Gastroesophageal sphincter (tissue), 4 donors: ENCODE measurements around the gene NECTIN1. TPM values are rescaled to one million over a fixed set of nuclear protein-coding genes. Genes with fewer than 3 reads are reported as not detected.

Experiments
- ATAC-seq: fragments of 150-250 bp; one replicate; pipeline ENCODE4 v1.9.1; 2016; ENCODE audit warnings: mild to moderate bottlenecking, moderate library complexity
- H3K27ac ChIP-seq, 4 donors: fragments of 200-600 bp; sonication (generic) in 3 of 4; 1 replicate in 3 of 4; 2 replicates in 1 of 4; pipeline ENCODE4 v1.5.1; 2016 to 2019
- H3K27me3 ChIP-seq: fragments of 200-600 bp; sonication (generic); one replicate; pipeline ENCODE4 v1.5.1; 2019
- H3K36me3 ChIP-seq, 2 donors: fragments of 200-600 bp; sonication (generic); one replicate each; pipeline ENCODE4 v1.5.1; 2019; ENCODE audit warnings: control low read depth in 1 of 2
- H3K4me1 ChIP-seq, 3 donors: fragments of 200-600 bp; sonication (generic); 1 replicate in 2 of 3; 2 replicates in 1 of 3; pipeline ENCODE4 v1.5.1; 2016 to 2019; ENCODE audit warnings: control low read depth in 2 of 3
- H3K4me3 ChIP-seq, 2 donors: fragments of 200-600 bp; sonication (generic); one replicate each; pipeline ENCODE4 v1.5.1; 2019; ENCODE audit warnings: mild to moderate bottlenecking in 1 of 2, moderate library complexity in 1 of 2
- H3K9me3 ChIP-seq, 3 donors: fragments of 200-600 bp; sonication (generic); one replicate each; pipeline ENCODE4 v1.5.1; 2017 to 2019; ENCODE audit warnings: control low read depth in 2 of 3
- CTCF ChIP-seq, 4 experiments: fragments of 200-600 bp in 2 of 4; fragments of 450-650 bp in 2 of 4; sonication (generic) in 1 of 4; IDR thresholded peaks; one replicate each; pipeline ENCODE4 v1.5.1; 2017 to 2019; ENCODE audit warnings: antibody characterized with exemption in 4 of 4, mild to moderate bottlenecking in 2 of 4, moderate library complexity in 2 of 4
- EP300 ChIP-seq: sonication (generic); formaldehyde crosslinking; IDR thresholded peaks from one replicate; pipeline ENCODE4 v1.6.1; 2017; ENCODE audit warnings: antibody characterized with exemption, mild to moderate bottlenecking
- POLR2A ChIP-seq, 2 donors: fragments of 450-650 bp; IDR thresholded peaks; one replicate each; pipeline ENCODE4 v1.6.1; 2017; ENCODE audit warnings: antibody characterized with exemption in 2 of 2, mild to moderate bottlenecking in 2 of 2, moderate library complexity in 1 of 2
- POLR2AphosphoS5 ChIP-seq: sonication (generic); formaldehyde crosslinking; IDR thresholded peaks from one replicate; pipeline ENCODE4 v1.6.1; 2017; ENCODE audit warnings: antibody characterized with exemption
- WGBS, 2 donors: methylation state at CpG; one replicate each; pipeline ENCODE4 v1.1.5; 2018; ENCODE audit warnings: low coverage in 1 of 2; 5-methylcytosine and 5-hydroxymethylcytosine counted together
- total RNA-seq, 4 donors: library from RNA; depleted of rRNA; stranded (reverse); fragments of >200 nt; gene quantifications; one replicate each; pipeline ENCODE4 v1.1.0, GENCODE V29; 2016

Gene NECTIN1
- total RNA-seq, 4 donors from 2014 or later, result 2.6 to 7.1 (median 4.3) TPM

GRCh38 chr11:119616586-119617339 is 112.2 kb downstream of the NECTIN1 start:
- Histone ChIP-seq H3K36me3 (no peaks in the 10 kb centered on the region), H3K9me3 (no peaks in the 10 kb centered on the region), H3K27me3 (peaks cover 4% of the 10 kb centered on the region), H3K4me3 (no peak overlapping the region), H3K4me1 (no peaks in the 10 kb centered on the region), H3K27ac (no peak overlapping the region)
- TF ChIP-seq POLR2AphosphoS5, result no peak
- TF ChIP-seq EP300, result no peak
- TF ChIP-seq CTCF (IDR thresholded peaks at IDR 0.05), result no peak
- TF ChIP-seq POLR2A (IDR thresholded peaks at IDR 0.05), result no peak
- ATAC-seq, result no peak
- WGBS, 2 donors, result 62 to 67% methylated on average over 4 to 9 of the region's 9 CpGs

DNA sequence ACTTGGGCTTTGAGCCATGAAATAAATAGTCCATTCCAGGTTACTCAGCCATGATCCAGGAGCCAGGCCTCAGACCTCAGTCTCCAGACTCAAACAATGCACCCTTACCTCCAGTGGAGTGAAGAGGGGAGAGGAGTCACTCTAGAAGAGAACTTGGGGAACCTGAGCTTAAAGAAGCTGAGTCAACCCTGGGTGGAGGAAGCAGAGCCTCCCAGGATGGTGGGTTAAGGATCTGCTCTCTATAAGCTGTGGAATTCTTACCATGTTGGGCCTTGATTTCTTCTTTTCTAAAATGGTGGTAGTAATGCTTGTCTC is 113.2 kb downstream of the NECTIN1 start:
- Histone ChIP-seq H3K27me3 (peaks cover 4% of the 10 kb centered on the region), H3K36me3 (no peaks in the 10 kb centered on the region), H3K9me3 (no peaks in the 10 kb centered on the region), H3K4me3 (no peak overlapping the region), H3K27ac (no peak overlapping the region), H3K4me1 (no peaks in the 10 kb centered on the region)
- no peak for TF ChIP-seq EP300
- TF ChIP-seq CTCF (IDR thresholded peaks at IDR 0.05), result no peak
- ATAC-seq, result no peak

DNA sequence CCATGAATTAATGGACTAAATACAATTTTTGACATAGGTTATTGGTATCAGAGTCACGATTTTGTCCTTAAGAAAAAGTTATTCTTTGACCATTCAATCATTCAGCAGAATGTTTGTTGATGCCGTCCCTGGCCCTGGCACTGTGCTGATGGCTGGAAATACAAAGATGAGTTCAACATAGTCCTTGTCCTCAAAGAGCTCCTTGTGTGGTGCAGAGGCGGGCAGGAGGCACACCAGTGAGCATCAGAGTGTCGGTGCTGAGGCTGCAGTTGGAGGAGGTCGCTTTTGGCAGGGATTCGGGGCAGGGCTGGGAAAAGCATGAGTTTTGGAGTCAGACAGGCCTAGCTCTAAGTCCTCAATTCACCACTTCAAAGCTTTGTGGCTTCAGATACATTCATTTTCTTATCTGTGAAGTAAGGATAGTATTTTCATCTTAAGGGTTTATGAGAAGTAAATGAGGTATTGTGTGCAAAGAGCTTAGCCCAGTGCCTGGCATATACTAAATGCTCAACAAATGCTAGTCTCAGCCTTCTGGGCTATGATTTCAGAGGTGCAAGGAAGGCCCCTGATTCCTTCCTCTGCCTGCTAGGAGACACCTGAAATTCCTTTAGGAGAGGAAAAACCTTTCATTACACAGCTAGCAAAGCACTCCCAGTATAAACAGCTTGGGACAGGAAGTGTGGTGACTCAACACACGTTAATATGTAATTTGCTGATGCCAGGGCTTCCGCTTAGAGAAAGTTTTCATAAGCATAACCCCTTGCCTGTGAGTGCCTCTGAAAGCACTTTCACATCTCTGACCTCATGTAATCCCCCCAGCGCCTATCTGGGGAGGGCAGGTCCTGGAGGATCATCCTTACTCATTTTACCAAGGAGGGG is 113.8 kb downstream of the NECTIN1 start:
- TF ChIP-seq POLR2A (IDR thresholded peaks at IDR 0.05) (no peak), CTCF (IDR thresholded peaks at IDR 0.05) (no peak), POLR2AphosphoS5 (no peak), EP300 (no peak)
- ATAC-seq, result peak; percentile 46

DNA sequence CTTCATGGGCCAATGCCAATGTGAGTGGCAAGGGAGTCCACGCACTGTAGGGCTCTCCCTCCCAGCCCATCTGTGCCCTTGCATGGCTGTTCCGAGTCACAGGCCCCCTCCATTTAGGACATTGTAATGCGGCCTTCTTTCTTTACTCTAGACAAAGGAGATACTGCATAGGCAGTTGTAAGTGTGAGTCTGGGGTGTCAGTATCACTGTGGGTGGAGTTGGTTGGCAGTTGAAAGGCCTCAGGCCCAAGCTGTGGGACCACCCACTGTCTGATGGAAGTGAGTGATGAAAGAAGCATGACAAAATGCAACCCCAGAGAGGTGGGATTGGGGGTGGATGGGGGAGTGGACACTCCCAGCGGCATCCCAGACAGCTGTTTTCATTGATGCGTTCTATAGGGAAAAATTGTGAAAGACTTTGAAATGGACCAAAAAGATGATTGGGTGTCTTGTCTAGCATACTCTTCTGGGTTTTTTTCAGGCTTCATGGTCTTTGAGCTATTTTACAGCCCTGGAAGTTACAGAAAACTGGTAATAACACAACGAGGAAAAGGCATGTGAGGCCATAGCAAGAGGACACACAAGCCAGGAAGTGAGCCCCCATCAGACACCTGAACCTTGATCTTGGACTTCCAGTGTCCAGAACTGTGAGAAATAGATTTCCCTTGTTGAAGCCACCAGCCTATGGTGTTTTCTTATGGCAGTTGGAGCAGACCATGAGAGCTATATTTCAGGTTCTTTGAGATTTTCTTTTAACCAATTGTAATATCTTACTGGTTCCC is 114.6 kb downstream of the NECTIN1 start:
- no peaks in the 10 kb centered on the region for H3K4me1 ChIP-seq
- TF ChIP-seq CTCF (IDR thresholded peaks at IDR 0.05) (no peak), POLR2AphosphoS5 (no peak), POLR2A (IDR thresholded peaks at IDR 0.05) (no peak), EP300 (no peak)
- no peak overlapping the region for H3K27ac ChIP-seq
- ATAC-seq, result no peak
- H3K9me3 ChIP-seq, result no peaks in the 10 kb centered on the region
- peaks cover 4% of the 10 kb centered on the region for H3K27me3 ChIP-seq
- no peaks in the 10 kb centered on the region for H3K36me3 ChIP-seq
- no peak overlapping the region for H3K4me3 ChIP-seq
- 74 to 88% methylated on average over 3 of the region's 6 CpGs for WGBS, 2 donors

More for the DNA sequence above, 113.8 kb downstream of the NECTIN1 start:
- H3K9me3 ChIP-seq, result no peaks in the 10 kb centered on the region
- H3K27me3 ChIP-seq, result peaks cover 4% of the 10 kb centered on the region
- H3K27ac ChIP-seq, result no peak overlapping the region
- 54 to 88% methylated on average over 5 of the region's 9 CpGs for WGBS, 2 donors
- no peaks in the 10 kb centered on the region for H3K4me1 ChIP-seq
- no peaks in the 10 kb centered on the region for H3K36me3 ChIP-seq
- no peak overlapping the region for H3K4me3 ChIP-seq
